Measurements from ENCODE around the gene ANGPT4. TPM values are rescaled to one million over a fixed set of nuclear protein-coding genes. Genes with fewer than 3 reads are reported as not detected.

ANGPT4 gene
- polyA plus RNA-seq, 1 of the 3 experiments (the other 2 are of a cell fraction) = not detected

DNA sequence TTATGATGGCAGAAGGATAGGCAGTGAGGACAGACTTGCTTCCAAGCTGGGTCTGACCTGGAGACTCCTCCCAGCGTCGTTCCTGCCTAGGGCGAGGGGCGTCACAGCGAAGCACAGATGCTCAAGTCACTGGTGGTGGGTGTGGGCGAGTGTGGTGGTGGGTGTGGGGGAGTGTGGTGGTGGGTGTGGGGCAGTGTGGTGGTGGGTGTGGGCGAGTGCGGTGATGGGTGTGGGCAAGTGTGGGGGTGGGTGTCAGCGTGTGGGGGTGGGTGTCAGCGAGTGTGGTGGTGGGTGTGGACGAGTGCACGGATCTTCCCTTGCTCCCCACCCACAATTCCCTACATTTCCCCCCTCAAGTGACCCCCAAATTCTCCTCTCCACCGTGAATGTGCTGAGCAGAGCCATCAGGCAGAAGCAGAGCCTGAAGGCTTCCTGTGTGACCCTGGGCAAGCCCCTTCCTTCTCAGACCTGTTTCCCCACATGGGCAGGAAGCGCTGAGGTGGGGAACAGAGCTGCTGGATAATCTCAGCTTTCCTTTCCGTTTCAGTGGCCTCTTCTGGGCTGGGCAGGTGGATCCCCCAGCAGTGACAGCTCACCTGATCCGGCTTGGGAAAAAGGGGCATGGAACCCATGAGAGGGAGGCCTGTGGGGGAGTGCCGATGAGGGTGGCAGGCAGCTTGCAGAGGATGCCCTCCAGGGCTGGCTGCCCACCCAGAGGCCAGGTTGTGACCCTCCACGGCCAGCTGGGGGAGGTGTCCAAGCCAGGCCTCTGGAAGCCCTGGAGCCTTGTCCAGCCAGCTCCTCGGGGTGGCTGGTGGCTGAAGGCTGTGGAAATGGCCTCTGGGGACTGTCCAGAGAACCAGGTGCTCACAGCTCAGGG lies 43.0 kb upstream of the ANGPT4 start:
- TF ChIP-seq, protein P1, sequence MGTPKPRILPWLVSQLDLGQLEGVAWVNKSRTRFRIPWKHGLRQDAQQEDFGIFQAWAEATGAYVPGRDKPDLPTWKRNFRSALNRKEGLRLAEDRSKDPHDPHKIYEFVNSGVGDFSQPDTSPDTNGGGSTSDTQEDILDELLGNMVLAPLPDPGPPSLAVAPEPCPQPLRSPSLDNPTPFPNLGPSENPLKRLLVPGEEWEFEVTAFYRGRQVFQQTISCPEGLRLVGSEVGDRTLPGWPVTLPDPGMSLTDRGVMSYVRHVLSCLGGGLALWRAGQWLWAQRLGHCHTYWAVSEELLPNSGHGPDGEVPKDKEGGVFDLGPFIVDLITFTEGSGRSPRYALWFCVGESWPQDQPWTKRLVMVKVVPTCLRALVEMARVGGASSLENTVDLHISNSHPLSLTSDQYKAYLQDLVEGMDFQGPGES (IDR thresholded peaks at IDR 0.05; ENCODE audit: low read depth, low read length) = no peak
- H3K4me1 ChIP-seq (ENCODE audit: control insufficient read depth in 1 of 2, insufficient read depth in 2 of 2, low read depth in 1 of 2, low read length in 1 of 2) = peaks cover 0 to 3% of the 10 kb centered on the region in 2 experiments; a peak in 1 of 4 replicates
- no peaks in the 10 kb centered on the region for H3K36me3 ChIP-seq (replicated peaks in 1 of 2; ENCODE audit: control insufficient read depth in 1 of 2, insufficient read depth in 2 of 2, low read length in 1 of 2)
- ChIA-PET POLR2A (no interaction called here), CTCF (interaction anchor here (0.9 to 9.3 kb wide), 9 partner anchors 12 to 252 kb away, joined by 3 to 267 read pairs (median 4); partner anchors contain the start of gene PSMF1)
- WGBS (ENCODE audit: low lambda C conversion rate) = 58% methylated on average over 10 of the region's 19 CpGs
- H3K9ac ChIP-seq = no peak overlapping the region
- no peaks in the 10 kb centered on the region for H3K9me3 ChIP-seq
- H4K20me1 ChIP-seq (ENCODE audit: insufficient read depth) = no peaks in the 10 kb centered on the region
- no peaks in the 10 kb centered on the region for H3F3A ChIP-seq (replicated peaks; ENCODE audit: insufficient read depth)
- H3K27me3 ChIP-seq (ENCODE audit: insufficient read depth) = peaks cover 6% of the 10 kb centered on the region
- no peaks in the 10 kb centered on the region for H3K79me2 ChIP-seq (ENCODE audit: insufficient read depth)
- no peak overlapping the region for H3K4me2 ChIP-seq
- peak; percentile 41 for DNase-seq
- H3K4me3 ChIP-seq (ENCODE audit: low read depth in 2 of 2, low read length in 1 of 2) = no peak overlapping the region
- no peak overlapping the region for H3K27ac ChIP-seq (ENCODE audit: low read depth in 2 of 2, low read length in 1 of 2)
- no peaks in the 10 kb centered on the region for H3K9me2 ChIP-seq
- H2AFZ ChIP-seq (ENCODE audit: low read depth) = no peak overlapping the region

DNA sequence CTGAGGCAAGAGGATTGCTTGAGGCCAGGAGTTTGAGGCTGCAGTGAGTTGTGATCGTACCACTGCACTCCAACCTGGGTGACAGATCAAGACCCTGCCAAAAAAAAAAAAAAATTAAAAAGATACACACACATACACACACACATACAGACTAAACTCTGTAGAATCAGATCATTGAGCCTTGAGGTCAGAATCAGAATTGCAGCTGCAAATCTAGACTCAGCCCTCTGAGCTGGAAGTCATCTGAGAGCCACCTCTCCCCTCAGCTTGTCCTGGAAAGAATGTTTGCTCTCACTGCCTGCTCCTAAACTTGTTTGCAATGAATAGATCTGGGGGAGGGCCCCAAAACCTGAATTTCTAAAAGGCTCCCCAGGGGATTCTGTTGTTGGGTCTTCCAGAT lies 41.4 kb upstream of the ANGPT4 start:
- Histone ChIP-seq H3K4me1 (ENCODE audit: control insufficient read depth in 1 of 2, insufficient read depth in 2 of 2, low read depth in 1 of 2, low read length in 1 of 2) (peaks cover 0 to 3% of the 10 kb centered on the region in 2 experiments; a peak in 1 of 4 replicates), H3K4me3 (ENCODE audit: low read depth in 2 of 2, low read length in 1 of 2) (no peak overlapping the region), H3K9me3 (no peaks in the 10 kb centered on the region), H3K9ac (no peak overlapping the region), H3K9me2 (no peaks in the 10 kb centered on the region), H3K36me3 (replicated peaks in 1 of 2; ENCODE audit: control insufficient read depth in 1 of 2, insufficient read depth in 2 of 2, low read length in 1 of 2) (no peaks in the 10 kb centered on the region), H2AFZ (ENCODE audit: low read depth) (no peak overlapping the region), H3F3A (replicated peaks; ENCODE audit: insufficient read depth) (no peaks in the 10 kb centered on the region), H3K79me2 (ENCODE audit: insufficient read depth) (no peaks in the 10 kb centered on the region), H4K20me1 (ENCODE audit: insufficient read depth) (no peaks in the 10 kb centered on the region), H3K27ac (ENCODE audit: low read depth in 2 of 2, low read length in 1 of 2) (no peak overlapping the region), H3K27me3 (ENCODE audit: insufficient read depth) (peaks cover 6% of the 10 kb centered on the region), H3K4me2 (no peak overlapping the region)
- CTCF ChIA-PET = interaction anchor here (0.6 to 9.3 kb wide), 24 partner anchors 13 to 254 kb away, joined by 3 to 267 read pairs (median 6); partner anchors contain the start of gene FAM110A
- no peak for DNase-seq
- POLR2A ChIA-PET = no interaction called here
- TF ChIP-seq, protein P2, sequence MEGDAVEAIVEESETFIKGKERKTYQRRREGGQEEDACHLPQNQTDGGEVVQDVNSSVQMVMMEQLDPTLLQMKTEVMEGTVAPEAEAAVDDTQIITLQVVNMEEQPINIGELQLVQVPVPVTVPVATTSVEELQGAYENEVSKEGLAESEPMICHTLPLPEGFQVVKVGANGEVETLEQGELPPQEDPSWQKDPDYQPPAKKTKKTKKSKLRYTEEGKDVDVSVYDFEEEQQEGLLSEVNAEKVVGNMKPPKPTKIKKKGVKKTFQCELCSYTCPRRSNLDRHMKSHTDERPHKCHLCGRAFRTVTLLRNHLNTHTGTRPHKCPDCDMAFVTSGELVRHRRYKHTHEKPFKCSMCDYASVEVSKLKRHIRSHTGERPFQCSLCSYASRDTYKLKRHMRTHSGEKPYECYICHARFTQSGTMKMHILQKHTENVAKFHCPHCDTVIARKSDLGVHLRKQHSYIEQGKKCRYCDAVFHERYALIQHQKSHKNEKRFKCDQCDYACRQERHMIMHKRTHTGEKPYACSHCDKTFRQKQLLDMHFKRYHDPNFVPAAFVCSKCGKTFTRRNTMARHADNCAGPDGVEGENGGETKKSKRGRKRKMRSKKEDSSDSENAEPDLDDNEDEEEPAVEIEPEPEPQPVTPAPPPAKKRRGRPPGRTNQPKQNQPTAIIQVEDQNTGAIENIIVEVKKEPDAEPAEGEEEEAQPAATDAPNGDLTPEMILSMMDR (IDR thresholded peaks at IDR 0.05) = peak; percentile 22; the same call in 1 of the 2 replicates
- TF ChIP-seq, protein P3, sequence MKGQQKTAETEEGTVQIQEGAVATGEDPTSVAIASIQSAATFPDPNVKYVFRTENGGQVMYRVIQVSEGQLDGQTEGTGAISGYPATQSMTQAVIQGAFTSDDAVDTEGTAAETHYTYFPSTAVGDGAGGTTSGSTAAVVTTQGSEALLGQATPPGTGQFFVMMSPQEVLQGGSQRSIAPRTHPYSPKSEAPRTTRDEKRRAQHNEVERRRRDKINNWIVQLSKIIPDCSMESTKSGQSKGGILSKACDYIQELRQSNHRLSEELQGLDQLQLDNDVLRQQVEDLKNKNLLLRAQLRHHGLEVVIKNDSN (IDR thresholded peaks at IDR 0.05; ENCODE audit: borderline replicate concordance, low read depth) = no peak
- 50% methylated on average over 1 of the region's 1 CpG for WGBS (ENCODE audit: low lambda C conversion rate)
